ENCODE results near the gene PTPN1.

The PTPN1 gene

DNA sequence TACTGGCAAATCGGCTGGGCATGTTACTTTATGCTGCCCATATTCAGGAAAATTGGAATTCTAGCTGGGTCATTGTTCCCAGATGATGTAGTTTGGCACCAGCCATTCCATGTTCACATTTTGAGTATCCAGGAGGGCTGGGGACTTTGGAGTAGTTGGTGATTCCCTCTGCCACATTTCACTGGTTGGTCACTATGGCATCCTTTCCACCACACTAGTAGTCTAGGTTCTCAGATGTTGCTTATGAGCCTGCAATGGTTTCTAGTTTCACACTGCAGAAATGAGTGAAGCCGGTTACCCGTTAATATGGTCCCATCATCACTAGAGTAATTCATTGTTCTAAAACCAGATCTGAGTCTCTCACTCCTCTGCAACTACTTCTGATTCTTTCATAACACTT, 4.6 kb downstream of the PTPN1 start:
- no peak for DNase-seq

DNA sequence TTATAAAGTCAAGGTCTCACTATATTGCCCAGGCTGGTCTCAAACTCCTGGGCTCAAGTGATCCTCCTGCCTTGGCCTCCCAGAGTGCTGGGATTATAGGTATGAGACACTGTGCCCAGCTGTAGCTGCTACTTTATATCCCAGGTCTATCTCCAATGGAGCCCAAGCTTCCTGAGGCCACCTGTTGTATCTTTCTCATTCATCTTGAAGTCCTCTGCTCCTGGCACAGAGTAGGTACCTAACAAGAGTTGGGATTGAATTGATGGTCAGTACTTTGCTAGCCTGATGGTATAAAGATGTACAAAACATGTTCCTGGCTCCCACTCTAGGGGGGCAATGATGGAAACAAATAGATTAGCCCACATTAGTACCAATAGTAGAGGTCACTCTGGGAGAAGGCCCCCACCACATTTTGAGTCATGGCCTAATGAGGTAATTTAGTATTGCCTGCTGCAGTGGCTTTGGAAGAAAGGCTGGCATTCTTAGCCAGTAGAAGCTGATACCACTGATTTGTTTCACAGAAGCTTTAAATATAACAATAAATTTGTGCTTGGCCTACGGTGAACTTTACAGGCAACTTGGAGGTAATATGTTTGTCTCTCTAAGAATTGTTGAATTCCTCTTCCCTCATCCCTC, 5.4 kb downstream of the PTPN1 start:
- DNase-seq = no peak

DNA sequence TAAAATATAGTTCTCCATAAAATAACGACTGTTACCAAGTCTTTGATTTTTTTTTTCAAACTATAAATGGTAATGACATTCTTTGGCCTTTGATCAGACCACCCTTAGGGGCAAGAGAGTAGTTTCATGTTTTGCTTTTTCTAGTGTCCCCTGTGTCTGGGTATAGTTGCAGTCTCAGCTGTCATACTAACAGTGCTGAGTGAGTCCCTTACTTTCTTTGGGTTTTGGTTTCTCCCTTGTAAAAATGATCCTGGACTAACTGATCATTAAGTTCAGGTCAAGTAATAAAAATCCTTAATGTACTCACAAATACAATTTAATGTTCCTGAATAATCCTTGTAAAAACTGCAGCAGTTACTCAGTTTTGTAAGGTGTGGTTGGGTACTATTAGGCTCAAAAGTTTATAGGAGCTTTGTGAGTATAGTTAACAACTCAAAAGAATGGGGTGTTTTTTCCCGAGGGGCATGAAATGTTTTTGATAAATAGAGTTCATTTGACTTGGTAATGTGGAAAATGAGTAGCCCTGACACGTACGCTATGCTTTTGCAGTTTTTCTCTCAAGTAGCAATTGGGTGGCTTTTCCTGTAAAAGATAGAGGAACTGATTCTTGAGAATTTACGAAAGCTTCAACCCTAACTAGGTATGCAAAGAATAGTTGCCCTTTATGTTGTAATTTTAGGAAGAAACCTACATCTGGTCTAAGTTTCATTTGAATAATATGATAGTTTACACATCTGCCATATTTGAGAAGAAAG, 6.2 kb downstream of the PTPN1 start:
- DNase-seq = no peak

DNA sequence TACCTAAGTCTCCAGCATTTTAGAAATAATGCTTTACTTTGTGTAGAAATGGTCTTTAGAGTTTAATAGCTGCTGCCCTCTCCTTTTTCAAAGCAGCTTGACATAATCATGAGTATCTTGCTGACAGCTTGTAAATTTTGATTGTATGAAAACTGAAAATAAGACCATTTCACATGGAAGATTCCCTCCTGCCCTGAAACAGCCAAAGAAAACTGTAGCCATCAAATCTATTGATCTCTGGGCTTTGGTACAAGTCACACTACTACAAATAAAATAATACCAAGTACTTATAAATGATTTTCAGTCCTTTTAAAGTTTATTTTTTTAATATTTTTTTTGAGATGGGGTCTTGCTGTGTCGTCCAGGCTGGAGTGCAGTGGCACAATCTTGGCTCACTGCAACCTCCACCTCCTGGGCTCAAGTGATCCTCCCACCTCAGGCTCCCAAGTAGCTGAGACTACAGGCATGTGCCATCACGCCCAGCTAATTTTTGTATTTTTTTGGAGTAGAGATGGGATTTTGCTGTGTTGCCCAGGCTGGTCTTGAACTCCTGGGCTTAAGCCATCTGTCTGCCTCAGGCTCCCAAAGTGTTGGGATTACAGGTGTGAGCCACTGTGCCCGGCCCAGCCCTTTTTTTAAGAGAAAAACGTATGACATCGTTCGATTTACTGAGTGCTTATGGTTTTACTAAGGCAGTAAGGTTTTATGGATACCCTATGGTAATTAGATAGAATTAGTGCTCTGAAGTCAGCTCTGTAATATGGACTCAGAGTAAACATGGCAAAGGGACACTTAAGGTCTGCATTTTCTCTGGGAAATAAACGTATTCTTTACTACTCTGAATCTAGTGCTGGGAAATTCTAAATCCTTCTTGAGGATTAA, 7.0 kb downstream of the PTPN1 start:
- DNase-seq = no peak

DNA sequence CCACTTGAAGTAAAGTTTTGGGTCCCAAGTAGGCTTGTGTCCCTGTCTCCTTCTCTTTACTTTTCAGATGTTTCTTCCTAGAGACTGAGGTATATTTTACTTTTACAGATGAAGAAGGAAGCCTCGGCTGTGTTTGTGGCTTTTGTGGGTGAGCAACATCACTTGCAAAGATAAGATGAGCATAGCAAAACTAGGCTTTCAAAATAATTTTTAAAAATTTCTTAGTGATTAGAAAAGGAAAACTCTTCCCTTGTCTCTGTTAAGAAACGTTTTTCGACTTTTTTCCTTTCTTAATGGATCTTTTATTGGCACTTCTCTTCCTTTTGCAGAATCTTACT, 7.6 kb downstream of the PTPN1 start:
- no peak for DNase-seq

DNA sequence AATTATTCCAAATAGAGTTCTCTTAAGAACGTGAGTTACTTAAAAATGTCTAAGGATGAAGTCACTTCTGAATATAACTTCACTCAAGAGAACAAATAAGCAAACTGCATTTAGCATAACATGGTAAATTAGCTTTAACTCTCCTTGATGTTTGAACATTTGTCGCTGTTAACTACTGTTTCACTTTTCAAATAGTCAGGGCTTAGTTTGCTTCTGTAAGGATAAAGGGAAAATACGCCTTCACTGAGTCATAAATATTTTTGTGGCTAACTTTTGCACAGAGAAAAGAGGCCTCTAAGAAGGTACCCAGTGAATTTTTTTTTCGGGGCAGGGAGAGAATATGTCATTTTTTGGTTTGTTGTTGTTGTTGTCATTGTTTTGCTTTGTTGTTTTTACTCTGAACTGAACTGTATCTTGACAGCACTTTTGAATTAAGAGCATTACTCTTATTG, 8.1 kb downstream of the PTPN1 start:
- DNase-seq = no peak

DNA sequence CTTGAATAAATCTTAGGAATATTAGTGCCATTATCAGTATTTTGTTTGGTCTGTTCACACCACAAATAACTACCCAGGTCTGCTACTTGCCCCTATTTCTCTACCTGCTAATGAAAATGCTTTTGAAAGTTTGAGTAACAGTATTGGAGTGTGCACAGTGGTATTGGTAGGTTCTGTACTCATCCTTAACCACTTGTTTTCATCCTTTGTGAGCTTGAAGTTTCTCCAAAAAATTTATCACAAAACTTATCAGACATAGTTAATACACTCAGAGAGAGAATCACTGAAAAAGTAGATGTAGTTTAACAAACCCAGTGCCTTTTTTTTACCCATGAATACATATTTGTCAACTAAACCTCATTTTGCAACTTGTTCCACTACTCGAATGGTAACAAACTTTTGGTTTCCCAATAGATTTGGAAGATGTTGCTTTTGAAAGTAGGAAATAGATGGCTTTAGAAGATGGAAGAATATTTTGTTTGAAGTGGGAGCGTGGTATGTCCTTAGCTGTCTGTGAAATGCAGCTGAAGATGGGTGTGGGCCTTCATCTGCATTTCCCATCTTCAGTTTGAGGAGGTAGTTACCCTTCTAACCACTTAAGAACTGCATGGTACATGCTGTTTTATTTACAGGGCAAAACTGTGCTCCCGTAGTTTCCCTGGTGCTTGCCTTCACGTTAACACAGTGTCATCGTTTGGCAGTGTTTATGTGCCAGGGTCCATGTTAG, 9.0 kb downstream of the PTPN1 start:
- no peak for DNase-seq

DNA sequence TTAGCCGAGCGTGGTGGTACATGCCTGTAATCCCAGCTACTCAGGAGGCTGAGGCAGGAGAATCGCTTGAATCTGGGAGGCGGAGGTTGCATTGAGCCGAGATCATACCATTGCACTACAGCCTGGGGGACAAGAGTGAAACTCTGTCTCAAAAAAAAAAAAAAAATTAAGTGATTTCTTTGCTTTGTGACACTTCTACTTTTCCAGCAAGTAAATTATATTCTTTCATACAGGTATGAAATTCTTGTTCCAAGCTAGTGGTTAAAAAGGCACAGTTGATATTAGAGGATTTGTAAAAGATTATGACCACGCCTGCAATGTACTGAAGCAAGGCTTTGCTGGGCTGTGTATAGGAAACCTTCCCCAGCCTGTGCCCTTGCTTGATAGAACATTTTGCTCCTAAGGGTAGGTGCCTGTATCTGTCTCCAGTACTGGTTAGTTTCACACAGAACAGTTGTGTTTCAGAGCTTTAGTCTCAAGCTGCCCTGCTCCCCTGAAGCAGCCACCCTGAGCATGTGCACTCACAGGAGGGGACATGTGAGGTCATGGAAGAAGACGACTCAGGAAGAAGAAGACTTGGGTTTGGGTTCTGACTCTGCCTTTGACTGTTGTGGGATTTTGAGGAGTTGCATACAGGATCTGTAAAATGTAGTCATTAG, 10.2 kb downstream of the PTPN1 start:
- DNase-seq = no peak

DNA sequence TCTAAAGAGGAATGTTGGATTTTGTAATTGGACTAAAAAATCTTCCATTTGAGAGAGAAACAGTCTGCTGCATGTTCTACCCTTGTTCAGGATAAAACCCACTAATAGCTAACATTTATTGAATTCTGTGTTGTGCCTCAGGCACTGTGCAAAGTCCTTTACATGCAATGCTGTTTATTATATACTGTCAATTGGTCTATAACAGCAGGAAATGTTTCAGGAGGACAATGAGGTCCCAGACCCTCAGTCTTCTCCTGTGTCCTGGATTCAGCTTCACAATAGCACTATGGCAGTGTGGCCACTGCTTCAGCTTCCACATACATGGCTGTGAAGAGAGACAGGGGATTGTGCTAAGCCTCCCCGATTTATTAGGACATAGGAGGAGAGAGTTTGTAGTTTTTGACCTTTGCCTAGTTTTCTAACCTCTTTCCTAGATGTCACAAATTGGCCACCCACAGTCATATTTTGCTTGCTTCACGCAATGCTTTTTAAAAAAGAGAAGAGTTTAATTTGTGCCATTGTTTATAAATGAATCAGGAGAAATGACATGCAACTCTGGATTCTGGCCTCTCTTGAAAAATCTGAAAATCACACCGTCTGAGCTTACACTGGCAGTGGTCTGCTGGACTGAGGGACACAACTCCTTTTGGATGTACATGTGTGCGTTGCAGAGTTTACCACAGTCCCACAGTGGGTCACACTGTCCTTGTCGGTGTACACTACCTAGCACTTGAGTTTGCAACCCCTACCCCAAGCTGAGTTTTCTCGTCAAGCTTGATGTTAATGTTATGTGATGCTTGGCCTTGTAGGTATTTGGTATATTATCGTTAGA, 11.3 kb downstream of the PTPN1 start:
- DNase-seq = no peak

DNA sequence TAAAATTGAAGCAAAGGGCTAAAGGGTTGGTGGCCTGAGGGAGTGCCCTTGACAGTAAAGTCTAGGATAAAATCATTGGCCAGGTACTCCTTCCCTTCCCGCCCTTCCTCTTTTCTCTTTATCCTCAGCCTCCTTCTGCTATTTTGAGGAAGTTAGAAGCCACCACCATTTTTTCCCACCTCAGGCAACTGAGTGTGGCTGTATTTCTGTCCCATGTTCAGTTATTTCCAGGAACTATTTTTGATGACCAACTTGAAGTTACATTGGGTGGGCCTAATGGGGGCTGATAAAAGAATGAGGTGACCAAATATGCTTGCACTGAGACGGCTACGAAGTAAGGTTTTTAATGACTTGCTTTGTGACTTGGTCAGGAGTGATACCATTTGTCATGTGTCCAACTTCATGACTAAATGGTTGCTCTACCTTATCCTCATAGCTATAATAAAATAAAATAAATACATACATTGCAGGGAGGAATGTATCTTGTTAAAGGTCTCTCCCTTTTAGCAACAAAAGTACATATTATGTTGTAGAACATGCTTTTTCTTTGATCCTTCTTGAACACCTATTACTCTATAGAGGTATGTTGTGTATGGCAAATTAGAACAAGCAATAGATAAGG, 12.0 kb downstream of the PTPN1 start:
- no peak for DNase-seq

DNA sequence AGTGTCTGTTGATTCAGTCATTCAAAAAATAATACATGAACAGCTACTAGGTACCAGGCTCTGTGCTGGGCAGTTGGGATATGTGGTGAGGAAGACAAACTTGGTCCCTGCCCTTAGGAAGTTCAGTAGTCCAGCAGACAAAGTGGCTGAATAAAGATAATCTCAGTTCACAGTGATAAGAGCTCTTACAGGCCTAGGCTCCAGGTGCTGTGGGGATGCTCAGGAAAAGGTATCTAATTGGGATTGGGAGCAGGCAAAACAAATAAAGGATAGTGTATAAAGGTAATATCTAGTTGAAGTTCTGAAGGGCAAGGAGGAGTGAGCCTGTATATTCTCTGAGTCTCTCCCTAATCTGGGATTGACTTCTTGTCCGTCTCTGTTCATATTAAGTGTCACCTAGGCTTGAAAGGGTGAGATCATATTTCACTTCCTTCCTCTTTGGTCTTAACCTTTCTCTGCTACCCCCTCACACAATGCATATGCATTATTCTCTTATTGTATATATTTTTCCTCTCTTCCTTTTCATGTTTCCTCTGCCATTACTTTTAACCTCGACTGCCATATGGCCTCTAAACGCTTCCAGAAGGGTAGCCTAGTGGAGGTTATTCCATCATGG, 13.5 kb downstream of the PTPN1 start:
- no peak for DNase-seq

DNA sequence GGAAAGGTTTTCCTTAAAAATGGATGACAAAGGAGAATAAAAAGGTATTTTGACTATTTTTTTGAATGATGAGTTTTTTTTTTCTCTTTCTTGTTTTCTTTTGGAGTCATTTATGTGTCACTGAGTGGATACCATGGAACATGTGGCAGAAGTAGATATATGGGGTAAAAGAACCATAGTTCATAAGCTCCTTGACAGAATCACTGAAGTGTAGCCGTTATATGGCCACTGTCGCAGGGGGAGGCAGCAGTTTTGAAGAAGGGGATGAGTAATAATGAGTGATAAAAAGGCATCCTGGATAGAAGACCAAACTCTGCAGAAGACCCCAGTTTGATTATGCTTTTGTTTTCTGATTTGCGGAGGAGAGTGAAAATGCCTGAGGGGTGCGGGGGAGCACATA, 15.5 kb downstream of the PTPN1 start:
- DNase-seq = no peak

DNA sequence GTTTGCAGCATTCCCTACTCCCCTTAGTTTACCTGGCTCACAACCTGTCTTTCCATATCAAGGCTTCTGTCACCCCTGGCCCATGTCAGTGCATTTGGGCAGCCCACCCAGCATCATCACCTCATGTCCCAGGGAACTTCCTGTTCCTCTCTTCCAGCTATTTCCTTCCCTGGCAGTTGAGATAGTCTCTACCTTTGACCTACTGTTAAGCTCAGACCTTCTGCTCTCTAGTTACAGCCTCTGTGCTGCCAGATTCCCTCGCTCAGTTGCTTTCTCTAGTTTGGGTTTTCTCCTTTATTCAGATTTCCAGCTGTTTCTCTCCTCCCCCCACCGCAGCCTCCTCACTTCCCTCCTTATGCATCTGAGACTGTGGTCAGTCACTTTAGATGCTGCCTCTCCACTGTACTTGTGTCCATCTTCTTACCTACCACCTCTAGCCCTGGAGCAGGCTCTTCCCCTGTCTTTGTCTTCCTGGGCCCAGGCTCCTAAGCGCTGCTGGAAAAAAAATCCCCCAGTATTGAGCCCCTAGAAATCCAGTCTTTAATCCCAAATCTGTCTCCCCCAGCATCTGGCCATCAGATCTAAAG, 16.3 kb downstream of the PTPN1 start:
- DNase-seq = no peak

DNA sequence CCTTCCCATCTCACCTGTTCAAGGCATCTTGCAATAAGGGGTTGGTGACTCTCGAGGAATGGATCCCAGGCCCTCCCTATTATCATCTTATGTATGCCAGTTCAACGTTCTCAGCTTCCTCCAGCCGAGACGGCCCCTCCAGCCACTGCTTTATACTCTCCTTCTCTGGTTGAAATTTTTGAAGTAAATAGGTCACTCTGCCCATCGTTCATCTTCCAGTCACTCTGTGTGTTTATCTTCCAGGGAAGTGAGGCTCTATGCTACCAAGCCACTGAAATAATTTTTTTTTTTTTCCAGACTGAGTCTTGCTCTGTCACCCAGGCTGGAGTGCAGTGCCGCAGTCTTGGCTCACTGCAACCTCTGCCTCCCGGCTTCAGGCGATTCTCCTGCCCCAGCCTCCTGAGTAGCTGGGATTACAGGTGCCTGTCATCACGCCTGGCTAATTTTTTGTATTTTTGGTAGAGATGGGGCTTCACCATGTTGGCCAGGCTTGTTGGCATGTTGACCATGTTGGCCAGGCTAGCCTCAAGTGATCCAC, 17.0 kb downstream of the PTPN1 start:
- DNase-seq = no peak

DNA sequence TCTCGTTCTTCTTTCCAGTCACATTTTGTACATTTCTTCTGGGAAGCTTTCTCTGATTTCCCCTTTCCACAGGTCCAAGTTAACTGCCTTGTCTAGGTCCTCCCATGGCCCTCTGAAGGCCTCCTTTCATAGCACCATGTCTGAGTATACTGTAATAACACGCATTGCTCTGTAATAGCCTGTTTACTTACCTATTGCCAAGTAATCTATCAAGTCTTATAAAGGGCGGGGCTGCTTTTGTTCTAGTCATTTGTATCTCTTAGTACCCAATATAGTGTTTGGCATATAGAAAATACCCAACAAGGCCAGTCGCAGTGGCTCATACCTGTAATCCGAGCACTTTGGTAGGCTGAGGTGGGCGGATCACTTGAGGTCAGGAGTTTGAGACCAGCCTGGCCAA, 17.9 kb downstream of the PTPN1 start:
- DNase-seq = no peak

DNA sequence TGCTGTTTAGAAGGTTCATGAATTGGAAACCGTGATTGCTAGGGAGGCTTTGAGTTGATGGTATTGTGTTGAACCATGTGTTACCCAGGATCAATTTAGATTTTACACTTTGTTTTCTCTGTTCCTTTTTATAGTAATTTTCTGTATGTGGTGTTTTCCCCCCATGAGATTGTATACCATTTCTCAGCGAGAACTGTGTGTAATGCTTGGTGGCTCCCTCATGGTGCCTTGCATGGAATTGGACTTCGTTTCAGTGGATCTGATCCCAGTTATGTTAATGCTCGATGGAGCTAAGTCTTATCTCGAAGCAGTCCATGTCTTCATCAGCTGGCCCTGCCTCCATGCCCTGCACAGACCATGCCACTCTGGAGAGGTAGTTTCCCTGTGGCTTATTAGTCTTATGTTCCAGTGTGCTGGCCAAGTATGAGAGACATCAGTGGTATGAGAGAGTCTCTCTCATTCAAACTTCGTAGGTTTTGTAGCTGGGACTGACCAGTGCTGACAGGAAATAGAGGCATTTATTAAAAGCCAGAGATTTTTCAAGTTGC, 18.7 kb downstream of the PTPN1 start:
- no peak for DNase-seq

DNA sequence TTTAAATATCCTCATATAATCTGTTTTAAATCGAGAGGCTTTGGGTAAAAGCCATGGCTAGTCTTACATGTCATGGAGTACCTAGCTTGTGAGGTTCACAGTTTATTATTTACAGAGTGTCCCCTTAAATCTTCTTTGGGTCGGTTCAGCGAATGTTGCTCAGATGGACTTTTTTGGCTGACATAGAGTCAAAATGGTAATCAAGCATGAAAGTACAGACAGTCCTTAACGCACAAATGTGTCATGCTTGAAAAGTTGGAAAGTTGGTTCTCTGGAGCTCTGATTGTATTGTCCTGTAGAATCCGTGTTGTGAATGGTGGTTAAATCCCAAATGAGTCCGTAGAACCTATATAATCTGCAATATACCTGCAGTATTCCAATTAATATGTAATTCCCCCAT, 22.0 kb downstream of the PTPN1 start:
- no peak for DNase-seq

DNA sequence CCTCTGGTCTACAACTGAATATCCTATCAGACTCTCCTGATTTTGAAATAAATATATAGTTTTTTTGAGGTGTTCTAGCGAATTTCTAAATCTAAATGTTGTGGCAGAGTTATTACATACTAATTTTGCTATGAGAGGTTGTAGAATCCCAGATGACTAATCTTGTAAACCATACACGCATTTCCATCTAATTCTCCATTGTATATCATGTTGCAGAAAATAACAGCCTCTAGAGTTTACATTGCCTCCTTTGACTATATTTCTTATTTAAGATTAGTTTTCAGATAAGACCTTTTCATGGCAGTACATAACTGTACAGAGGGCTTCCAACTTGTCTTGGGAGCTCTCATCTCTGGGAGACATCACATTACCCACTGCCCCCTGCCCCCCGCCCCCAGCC, 22.9 kb downstream of the PTPN1 start:
- DNase-seq = no peak

DNA sequence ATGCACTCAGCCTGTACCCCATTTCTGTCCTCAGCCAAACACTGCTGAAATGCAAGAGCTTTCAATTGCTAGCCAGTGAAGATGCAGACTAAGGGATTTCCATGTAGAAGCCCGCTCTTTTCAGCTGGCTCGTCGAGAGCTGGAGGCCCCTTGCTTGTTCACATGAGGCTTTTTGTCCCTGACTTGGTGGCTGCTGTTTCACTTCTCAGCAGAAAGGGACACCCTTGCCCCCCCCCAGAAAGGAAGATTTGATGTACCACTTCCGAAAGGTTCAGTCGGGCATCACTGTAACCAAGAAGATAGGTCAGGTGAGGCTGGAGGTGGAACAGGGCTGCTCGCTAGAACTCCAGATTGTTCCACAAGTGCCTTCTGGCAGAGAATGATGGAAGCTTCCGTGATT, 23.3 kb downstream of the PTPN1 start:
- DNase-seq = no peak

DNA sequence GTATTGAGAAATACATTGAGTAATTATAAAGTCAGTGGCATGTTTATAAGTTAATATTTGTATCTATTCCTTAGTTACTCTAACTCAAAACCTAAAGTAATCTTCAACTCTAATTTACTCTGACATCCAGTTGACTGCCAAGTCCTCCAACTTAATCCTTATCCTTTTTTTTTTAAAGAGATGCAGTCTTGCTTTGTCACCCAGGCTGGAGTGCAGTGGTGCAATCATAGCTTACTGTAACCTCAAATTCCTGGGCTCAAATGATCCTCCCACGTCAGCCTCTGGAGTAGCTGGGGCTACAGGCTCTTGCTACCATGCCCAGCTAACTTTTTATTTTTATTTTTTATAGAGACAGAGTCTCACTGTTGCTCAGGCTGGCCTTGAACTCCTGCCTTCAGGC, 24.4 kb downstream of the PTPN1 start:
- no peak for DNase-seq

All from NCI-H526 treated with DMSO at 0.1 percent for 48 hours (cell line).